Subcutaneous adipose tissue (tissue), 4 donors: ENCODE measurements around the gene QKI. TPM values are rescaled to one million over a fixed set of nuclear protein-coding genes. Genes with fewer than 3 reads are reported as not detected.

Source experiments
- CTCF ChIP-seq: fragments of 450-650 bp; IDR thresholded peaks from one replicate; pipeline ENCODE4 v1.5.1; 2016; ENCODE audit warnings: low read depth, mild to moderate bottlenecking, control low read depth, antibody characterized with exemption, moderate library complexity
- total RNA-seq, 4 donors: library from RNA; depleted of rRNA; stranded (reverse); fragments of >200 nt; gene quantifications; one replicate each; pipeline ENCODE4 v1.1.0, GENCODE V29; 2016

Gene QKI
- total RNA-seq, 4 donors from 2014 or later = 218 to 368 (median 266) TPM

- TF ChIP-seq CTCF = no peak
These were observed 13.3 kb upstream of the QKI start for GRCh38 chr6:163401039-163401885.

- TF ChIP-seq CTCF = no peak
These were observed 11.9 kb upstream of the QKI start for GRCh38 chr6:163402616-163403015.

- TF ChIP-seq CTCF = no peak
These were observed 9.7 kb upstream of the QKI start for GRCh38 chr6:163404825-163405265.

- TF ChIP-seq CTCF = no peak
These were observed 8.9 kb upstream of the QKI start for GRCh38 chr6:163405412-163406309.

- TF ChIP-seq CTCF = no peak
These were observed 8.2 kb upstream of the QKI start for GRCh38 chr6:163406366-163406765.

GRCh38 chr6:163406830-163407229, 7.7 kb upstream of the QKI start:
- TF ChIP-seq CTCF = no peak
